HG03469 (cell line): ENCODE data around the gene PLIN5.
"Not testable (repeated sequence)": the region's sequence is repeated elsewhere in the genome, so short reads cannot be mapped to it uniquely, and the experiment has no call there.

Source experiments
- ATAC-seq: cut with Tn5 transposase; IDR thresholded peaks from one replicate; pipeline ENCODE4 v1.9.1; 2021; ENCODE audit warnings: mild to moderate bottlenecking, moderate library complexity, moderate number of reproducible peaks; ENCODE audit not compliant: unreplicated experiment

Gene PLIN5

GRCh38 chr19:4543842-4544647 is 9.0 kb upstream of the PLIN5 start:
- no peak for ATAC-seq

- no peak for ATAC-seq
Observed at GRCh38 chr19:4542896-4543841, 8.1 kb upstream of the PLIN5 start.

- ATAC-seq: not testable (repeated sequence)
Observed at GRCh38 chr19:4541806-4542145, 6.8 kb upstream of the PLIN5 start.

GRCh38 chr19:4541114-4541805 is 6.2 kb upstream of the PLIN5 start:
- ATAC-seq: no peak

GRCh38 chr19:4539693-4540581 is 4.9 kb upstream of the PLIN5 start, which contains the start of gene LRG1:
TSS of gene LRG1 (minus strand) at chr19:4540036. CDS start at chr19:4540013, 23 bp downstream.
- no peak for ATAC-seq

DNA sequence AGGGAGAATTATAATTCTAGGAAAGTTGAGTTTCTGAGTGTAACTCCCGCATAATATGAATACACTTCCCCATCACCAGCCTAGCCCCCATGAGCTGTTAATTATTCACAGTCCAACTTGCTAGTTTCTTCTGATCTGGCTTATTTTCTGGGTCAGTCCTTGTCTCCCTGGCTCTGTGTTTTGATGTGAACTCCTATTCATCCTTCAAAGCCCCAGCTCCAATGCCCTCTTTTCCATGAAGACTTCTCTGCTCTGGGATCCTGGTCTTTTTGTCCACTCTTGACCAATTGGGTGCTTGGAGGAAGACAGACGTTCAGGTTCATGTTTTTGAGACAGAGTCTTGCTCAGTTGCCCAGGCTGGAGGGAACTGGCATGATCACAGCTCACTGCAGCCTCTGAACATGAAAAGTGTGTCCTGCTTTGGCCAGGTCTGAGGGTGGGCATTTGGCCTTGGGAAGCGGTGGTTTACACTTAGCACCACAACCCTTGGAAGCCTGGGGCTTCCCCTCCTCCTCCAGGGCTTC is 4.2 kb upstream of the PLIN5 start:
- no peak for ATAC-seq

- no peak for ATAC-seq
Observed at GRCh38 chr19:4538601-4538954, 3.6 kb upstream of the PLIN5 start.

DNA sequence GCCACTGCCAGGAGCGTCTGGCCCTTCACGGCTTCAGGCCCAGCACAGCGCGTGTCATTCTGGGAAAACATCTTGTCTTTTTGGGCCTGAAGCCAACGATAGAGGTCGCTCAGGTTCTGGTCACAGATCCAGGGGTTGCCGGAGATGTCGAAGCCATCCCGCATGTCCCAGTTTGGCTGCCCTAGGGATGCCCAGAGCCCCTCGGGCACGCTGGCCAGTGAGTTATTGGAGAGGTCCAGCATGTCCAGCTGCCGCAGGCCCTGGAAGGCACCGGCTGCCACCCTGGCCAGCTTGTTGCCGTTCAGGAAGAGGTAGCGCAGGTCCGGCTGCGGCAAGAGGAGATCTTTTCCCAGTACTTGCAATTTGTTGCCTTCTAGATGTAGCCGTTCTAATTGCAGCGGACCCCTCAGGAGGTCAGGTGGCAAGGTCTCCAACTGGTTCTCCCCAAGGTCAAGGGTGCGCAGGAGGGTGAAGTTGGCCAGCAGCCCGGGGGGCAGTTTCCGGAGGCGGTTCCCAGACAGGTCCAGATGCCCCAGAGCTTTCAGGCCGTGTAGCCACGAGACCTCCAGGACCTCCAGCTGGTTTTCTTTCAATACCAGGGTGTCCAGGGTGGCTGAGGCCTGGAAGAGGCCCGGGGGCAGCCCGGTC is 3.1 kb upstream of the PLIN5 start:
- ATAC-seq: no peak

GRCh38 chr19:4536798-4537197 is 1.8 kb upstream of the PLIN5 start:
- ATAC-seq: no peak

GRCh38 chr19:4533835-4534424 is 1.1 kb downstream of the PLIN5 start:
- no peak for ATAC-seq

DNA sequence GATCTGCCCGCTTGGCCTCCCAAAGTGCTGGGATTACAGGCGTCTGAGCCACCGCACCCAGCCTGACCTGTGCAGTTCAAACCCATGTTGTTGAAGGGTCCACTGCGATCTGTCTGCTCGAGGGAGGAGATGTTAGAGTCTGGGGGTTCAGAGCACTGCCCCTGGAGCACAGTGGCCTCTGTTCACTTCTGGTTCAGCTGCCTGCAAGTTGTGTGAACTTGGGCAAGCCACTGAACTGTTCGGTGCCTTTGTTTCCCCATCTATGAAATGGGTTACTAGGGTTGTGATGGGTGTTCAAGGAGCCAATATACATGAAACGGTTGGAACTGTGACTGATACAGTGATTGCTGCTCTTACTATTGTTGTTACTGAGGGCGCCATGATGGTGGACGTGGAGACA is 1.7 kb downstream of the PLIN5 start:
- no peak for ATAC-seq

DNA sequence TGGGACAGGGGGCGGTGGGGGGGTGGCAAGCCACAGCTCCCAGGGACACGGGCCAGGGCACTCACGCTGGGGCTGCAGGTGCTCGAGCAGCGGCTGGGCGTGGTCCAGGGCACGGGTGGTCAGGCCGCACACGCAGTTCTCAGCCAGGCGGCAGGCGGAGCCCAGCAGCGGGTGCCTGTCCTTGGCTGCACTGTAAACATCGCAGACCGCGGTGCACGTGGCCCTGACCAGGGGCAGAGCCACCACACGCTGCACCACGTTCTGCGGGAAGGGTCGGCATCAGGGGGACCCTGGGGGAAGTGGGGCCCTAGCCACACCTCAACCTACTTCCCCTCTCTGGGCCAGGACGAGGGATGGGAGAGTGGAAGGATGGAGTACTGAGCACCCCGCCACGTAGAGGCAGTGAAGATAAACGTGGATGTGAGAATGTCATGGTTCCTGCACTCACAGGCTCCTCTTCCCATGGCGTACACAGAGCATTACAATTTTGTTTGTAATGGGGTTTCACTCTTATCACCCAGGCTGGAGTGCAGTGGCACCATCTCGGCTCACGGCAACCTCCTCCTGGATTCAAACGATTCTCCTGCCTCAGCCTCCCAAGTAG is 3.4 kb downstream of the PLIN5 start:
- ATAC-seq: no peak

- ATAC-seq: no peak
Observed at GRCh38 chr19:4529924-4530522, 5.0 kb downstream of the PLIN5 start.

DNA sequence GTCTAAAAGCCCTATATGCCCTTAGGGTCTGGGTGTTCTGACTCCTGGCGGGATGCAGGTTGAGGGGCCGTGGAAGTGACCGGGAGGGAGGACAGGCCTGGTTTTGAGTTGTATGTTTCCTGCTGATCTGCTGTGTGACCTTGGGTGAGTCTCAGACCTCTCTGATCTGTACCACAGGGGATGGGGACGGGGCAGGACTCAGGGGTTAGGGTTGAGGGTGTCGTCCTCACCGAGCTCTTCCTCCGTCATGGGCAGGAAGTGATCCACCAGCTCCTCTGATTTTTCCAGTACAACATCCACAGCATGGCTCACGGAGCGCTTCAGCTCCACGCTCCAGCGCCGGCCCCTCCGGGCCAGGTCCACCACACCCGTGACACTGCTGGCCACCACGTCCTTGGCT is 6.2 kb downstream of the PLIN5 start:
- ATAC-seq: no peak

- not testable (repeated sequence) for ATAC-seq
Observed at GRCh38 chr19:4527377-4527776, 7.6 kb downstream of the PLIN5 start.

- no peak for ATAC-seq
Observed at GRCh38 chr19:4525563-4526002, 9.4 kb downstream of the PLIN5 start.

DNA sequence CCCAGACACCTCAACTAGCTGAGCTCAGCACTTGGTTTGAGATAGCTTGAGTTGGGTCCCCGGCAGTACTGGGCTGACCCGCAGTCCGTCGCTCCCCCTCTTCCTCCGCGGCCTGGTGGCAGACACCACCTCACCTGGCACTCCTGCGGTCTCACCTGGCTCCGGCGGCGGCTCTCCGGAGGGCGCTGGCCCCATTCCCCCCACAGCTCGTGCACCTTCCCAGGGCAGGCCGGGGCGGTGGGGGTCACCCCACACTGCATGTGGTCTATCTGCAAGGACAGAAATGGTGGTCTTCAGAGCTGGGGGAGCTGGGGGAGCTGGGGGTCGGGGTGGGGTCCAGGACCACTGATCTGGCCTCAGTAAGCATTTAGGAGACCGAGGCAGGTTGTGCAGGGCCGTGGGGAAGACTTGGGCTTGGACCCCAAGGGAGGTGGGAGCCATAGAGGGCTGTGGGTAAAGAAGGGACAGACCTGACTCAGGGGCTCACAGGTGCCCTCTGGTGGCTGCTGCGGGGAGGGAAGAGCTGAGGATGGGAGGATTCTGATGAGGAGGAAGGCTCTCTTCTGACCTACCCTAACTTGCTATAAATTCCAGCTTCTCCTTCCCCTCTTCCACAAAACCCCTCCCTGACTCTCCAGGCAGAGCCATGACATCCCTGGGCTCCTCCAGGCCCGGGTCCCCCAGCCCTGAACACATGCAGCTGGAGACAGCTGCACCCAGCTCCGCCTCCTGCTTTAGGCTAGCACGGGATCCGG is 10.0 kb downstream of the PLIN5 start:
- no peak for ATAC-seq
